HepG2 (cell line): Measurements from ENCODE around the gene DCTN1. TPM values are rescaled to one million over a fixed set of nuclear protein-coding genes. Genes with fewer than 3 reads are reported as not detected.
A peak's percentile ranks its signal among the peaks of the same experiment; 100 is the strongest.

Experiments
- FOXP4 ChIP-seq: sonication (generic); formaldehyde crosslinking; IDR thresholded peaks from 2 replicates; pipeline ENCODE4 v1.4.0; 2020; ENCODE audit warnings: missing genetic modification reagents
- GTF3A ChIP-seq: sonication (generic); formaldehyde crosslinking; conservative IDR thresholded peaks from 2 replicates; pipeline ENCODE4 v1.4.0; 2020; ENCODE audit warnings: mild to moderate bottlenecking, missing genetic modification reagents
- HNRNPK ChIP-seq: fragments of 200-400 bp; formaldehyde crosslinking; IDR thresholded peaks from 2 replicates; pipeline ENCODE4 v1.6.1; 2018; ENCODE audit warnings: low read length, low read depth, moderate library complexity, mild to moderate bottlenecking; ENCODE audit not compliant: poor library complexity, severe bottlenecking
- RBAK ChIP-seq: sonication (generic); formaldehyde crosslinking; IDR thresholded peaks from 2 replicates; pipeline ENCODE4 v1.5.1; 2020; ENCODE audit warnings: mild to moderate bottlenecking, missing genetic modification reagents
- SMARCE1 ChIP-seq: fragments of 450-650 bp; IDR thresholded peaks from 2 replicates; pipeline ENCODE4 v1.6.1; 2017; ENCODE audit warnings: borderline replicate concordance
- SNRNP70 ChIP-seq: fragments of 200-400 bp; formaldehyde crosslinking; IDR thresholded peaks from 2 replicates; pipeline ENCODE4 v1.6.1; 2017; ENCODE audit warnings: mild to moderate bottlenecking, low read depth, low read length, moderate library complexity
- U2AF1 ChIP-seq: fragments of 200-400 bp; formaldehyde crosslinking; optimal IDR thresholded peaks from 2 replicates; pipeline ENCODE3; 2017; ENCODE audit warnings: mild to moderate bottlenecking, low read depth, low read length
- ZFP62 ChIP-seq: sonication (generic); formaldehyde crosslinking; IDR thresholded peaks from 2 replicates; pipeline ENCODE4 v1.4.0; 2020; ENCODE audit warnings: missing genetic modification reagents
- ZFY ChIP-seq: sonication (generic); formaldehyde crosslinking; IDR thresholded peaks from 2 replicates; pipeline ENCODE4 v1.4.0; 2020; ENCODE audit warnings: missing genetic modification reagents
- ZMAT3 ChIP-seq: sonication (generic); formaldehyde crosslinking; conservative IDR thresholded peaks from 2 replicates; pipeline ENCODE4 v1.7.0; 2021; ENCODE audit warnings: missing genetic modification reagents
- ZNF276 ChIP-seq: sonication (generic); formaldehyde crosslinking; IDR thresholded peaks from 2 replicates; pipeline ENCODE4 v1.4.0; 2020; ENCODE audit warnings: mild to moderate bottlenecking, low read depth, missing genetic modification reagents
- ZNF292 ChIP-seq: sonication (generic); formaldehyde crosslinking; IDR thresholded peaks from 2 replicates; pipeline ENCODE4 v1.8.1; 2022; ENCODE audit warnings: mild to moderate bottlenecking, low read depth, missing genetic modification reagents, borderline replicate concordance
- ZNF317 ChIP-seq: sonication (generic); formaldehyde crosslinking; IDR thresholded peaks from 2 replicates; pipeline ENCODE4 v1.5.0; 2020; ENCODE audit warnings: mild to moderate bottlenecking, missing genetic modification reagents
- ZNF331 ChIP-seq: sonication (generic); formaldehyde crosslinking; IDR thresholded peaks from 2 replicates; pipeline ENCODE4 v1.4.0; 2020; ENCODE audit warnings: missing genetic modification reagents
- ZNF367 ChIP-seq: sonication (generic); formaldehyde crosslinking; IDR thresholded peaks from 2 replicates; pipeline ENCODE4 v1.4.0; 2020; ENCODE audit warnings: missing genetic modification reagents, borderline replicate concordance
- ZNF609 ChIP-seq: sonication (generic); formaldehyde crosslinking; IDR thresholded peaks from 2 replicates; pipeline ENCODE4 v1.4.0; 2020; ENCODE audit warnings: mild to moderate bottlenecking, missing genetic modification reagents, borderline replicate concordance
- ZNF761 ChIP-seq: sonication (generic); formaldehyde crosslinking; conservative IDR thresholded peaks from 2 replicates; pipeline ENCODE4 v1.4.0; 2020; ENCODE audit warnings: mild to moderate bottlenecking, missing genetic modification reagents
- ZNF839 ChIP-seq: sonication (generic); formaldehyde crosslinking; IDR thresholded peaks from 2 replicates; pipeline ENCODE4 v1.4.0; 2020; ENCODE audit warnings: missing genetic modification reagents, mild to moderate bottlenecking, borderline replicate concordance
- polyA plus RNA-seq, 8 experiments: library from polyadenylated mRNA; depleted of rRNA in 3 of 8; stranded (reverse) in 7 of 8; unstranded in 1 of 8; fragments of >200 nt; fragmentation: Illumina TruSeq in 4 of 8; extraction: Trizol in 4 of 8; gene quantifications; 2 replicates each; pipeline versions ENCODE4 v1.2.1 to v1.2.3, GENCODE V29; 2011 to 2016; ENCODE audit warnings: low read depth in 4 of 8, missing spikeins in 1 of 8, mixed read lengths in 1 of 8; ENCODE audit not compliant: insufficient read depth in 1 of 8
- total RNA-seq, 5 experiments: library from RNA; depleted of rRNA; stranded (reverse); fragments of >200 nt; fragmentation: Illumina TruSeq; extraction: Trizol; gene quantifications; 2 replicates each; pipeline ENCODE4 v1.2.3, GENCODE V29; 2016; ENCODE audit warnings: low read depth in 1 of 5

The DCTN1 gene
- total and polyA plus RNA-seq, 2 of the 13 experiments (the other 11 are each of a cell fraction or from before 2014, with no cell fraction given): 73.2 to 122 TPM

- TF ChIP-seq ZNF276 (CRISPR knock-in tag): no peak
- TF ChIP-seq U2AF1: peak; percentile 76
- TF ChIP-seq FOXP4 (CRISPR knock-in tag): no peak; the same call in 1 of the 2 replicates
- TF ChIP-seq ZNF761 (CRISPR knock-in tag): no peak
- no peak for TF ChIP-seq SNRNP70
- no peak for TF ChIP-seq GTF3A
- peak; percentile 83 for TF ChIP-seq ZNF331 (CRISPR knock-in tag)
- 0 out of 2 replicates have a peak, but pooled peaks have one; percentile 20 for TF ChIP-seq ZFP62 (CRISPR knock-in tag)
- no peak for TF ChIP-seq SMARCE1
- TF ChIP-seq ZNF609 (CRISPR knock-in tag): no peak
- peak; percentile 53; the same call in 1 of the 2 replicates for TF ChIP-seq RBAK (CRISPR knock-in tag)
- TF ChIP-seq ZNF367 (CRISPR knock-in tag): no peak
- TF ChIP-seq ZNF839: peak; percentile 96
- peak; percentile 65 for TF ChIP-seq ZFY (CRISPR knock-in tag)
- TF ChIP-seq ZMAT3 (CRISPR knock-in tag): no peak; the same call in 1 of the 2 replicates
- no peak for TF ChIP-seq ZNF292 (CRISPR knock-in tag)
- 0 out of 2 replicates have a peak, but pooled peaks have one; percentile 17 for TF ChIP-seq ZNF317 (CRISPR knock-in tag)
- no peak for TF ChIP-seq HNRNPK
These were observed 11.7 kb upstream of the DCTN1 start (continued) for GRCh38 chr2:74391580-74392448.
